Hematopoietic multipotent progenitor cell treated with erythropoietin and hydrocortisone succinate and interleukin-3 and kit ligand, for 6 days (in vitro differentiated cells): ENCODE data around the gene GAL3ST3.
"Not testable (repeated sequence)": the region's sequence is repeated elsewhere in the genome, so short reads cannot be mapped to it uniquely, and the experiment has no call there.

Experiments
- DNase-seq: peaks from one replicate; pipeline ENCODE4 v3.0.0-alpha.2; 2015

GAL3ST3 gene, protein sequence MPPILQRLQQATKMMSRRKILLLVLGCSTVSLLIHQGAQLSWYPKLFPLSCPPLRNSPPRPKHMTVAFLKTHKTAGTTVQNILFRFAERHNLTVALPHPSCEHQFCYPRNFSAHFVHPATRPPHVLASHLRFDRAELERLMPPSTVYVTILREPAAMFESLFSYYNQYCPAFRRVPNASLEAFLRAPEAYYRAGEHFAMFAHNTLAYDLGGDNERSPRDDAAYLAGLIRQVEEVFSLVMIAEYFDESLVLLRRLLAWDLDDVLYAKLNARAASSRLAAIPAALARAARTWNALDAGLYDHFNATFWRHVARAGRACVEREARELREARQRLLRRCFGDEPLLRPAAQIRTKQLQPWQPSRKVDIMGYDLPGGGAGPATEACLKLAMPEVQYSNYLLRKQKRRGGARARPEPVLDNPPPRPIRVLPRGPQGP

GRCh38 chr11:66048547-66049323, at the start of gene GAL3ST3:
TSS of gene GAL3ST3 (minus strand) at chr11:66049161. CDS start at chr11:66045415, 3,746 bp downstream.
- DNase-seq = no peak

DNA sequence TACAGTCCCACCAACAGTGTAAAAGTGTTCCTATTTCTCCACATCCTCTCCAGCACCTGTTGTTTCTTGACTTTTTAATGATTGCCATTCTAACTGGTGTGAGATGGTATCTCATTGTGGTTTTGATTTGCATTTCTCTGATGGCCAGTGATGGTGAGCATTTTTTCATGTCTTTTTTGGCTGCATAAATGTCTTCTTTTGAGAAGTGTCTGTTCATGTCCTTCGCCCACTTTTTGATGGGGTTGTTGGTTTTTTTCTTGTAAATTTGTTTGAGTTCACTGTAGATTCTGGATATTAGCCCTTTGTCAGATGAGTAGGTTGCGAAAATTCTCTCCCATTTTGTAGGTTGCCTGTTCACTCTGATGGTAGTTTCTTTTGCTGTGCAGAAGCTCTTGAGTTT, 43.2 kb upstream of the GAL3ST3 start:
- DNase-seq = not testable (repeated sequence)

- no peak for DNase-seq
These were observed 41.3 kb upstream of the GAL3ST3 start for GRCh38 chr11:66090288-66090687.

DNA sequence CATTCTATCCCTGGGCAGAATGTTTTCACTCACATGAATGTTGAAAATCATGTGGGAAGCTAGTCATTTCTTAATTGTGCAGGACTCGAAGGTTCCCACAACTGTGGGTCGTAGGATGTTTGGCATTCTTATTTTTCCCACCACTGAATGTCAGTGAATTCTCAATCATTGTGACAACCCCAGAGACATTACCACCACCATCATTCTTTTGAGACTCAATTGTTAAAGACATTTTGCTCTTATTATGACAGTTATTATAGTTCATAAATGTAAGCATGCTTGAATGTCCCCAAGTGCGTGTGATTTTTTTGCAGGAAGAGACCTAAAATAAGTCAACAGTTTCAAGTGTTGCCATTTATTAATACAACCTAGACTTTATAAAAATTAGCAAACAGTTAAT, 40.1 kb upstream of the GAL3ST3 start:
- no peak for DNase-seq

GRCh38 chr11:66087148-66087908, 38.4 kb upstream of the GAL3ST3 start:
- DNase-seq = no peak

DNA sequence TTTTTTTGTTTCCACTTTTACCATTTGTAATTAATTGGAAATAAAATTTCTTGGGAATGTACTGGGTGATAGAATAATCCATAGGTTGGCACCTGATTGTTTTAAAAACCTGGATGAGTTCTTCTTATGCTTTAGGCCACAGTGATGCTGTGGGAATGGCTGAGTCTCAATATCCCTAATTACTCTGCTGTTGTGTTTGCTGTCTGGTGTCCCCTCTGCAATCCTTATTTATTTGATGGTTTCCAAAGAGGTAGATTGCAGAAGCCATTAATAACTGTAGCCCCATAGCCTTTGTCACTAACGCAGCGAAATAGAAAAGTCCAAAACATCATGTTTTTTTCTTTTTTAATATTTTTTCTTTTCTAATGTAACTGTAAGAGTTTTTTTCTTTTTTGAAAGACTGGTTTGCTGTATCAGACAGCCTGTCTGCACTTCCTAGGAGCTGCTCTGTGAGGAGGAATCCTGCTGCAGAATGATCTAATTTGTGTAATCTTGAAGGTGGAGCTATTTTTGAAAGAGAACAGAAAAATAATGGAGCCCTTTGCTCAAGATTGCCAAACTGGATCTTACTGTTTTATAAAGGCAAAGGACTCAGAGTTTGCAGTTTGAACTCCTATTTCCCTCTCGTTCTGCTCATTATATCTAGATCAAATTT, 36.0 kb upstream of the GAL3ST3 start:
- DNase-seq = no peak

- DNase-seq = no peak
These were observed 34.8 kb upstream of the GAL3ST3 start for GRCh38 chr11:66083767-66084166.

DNA sequence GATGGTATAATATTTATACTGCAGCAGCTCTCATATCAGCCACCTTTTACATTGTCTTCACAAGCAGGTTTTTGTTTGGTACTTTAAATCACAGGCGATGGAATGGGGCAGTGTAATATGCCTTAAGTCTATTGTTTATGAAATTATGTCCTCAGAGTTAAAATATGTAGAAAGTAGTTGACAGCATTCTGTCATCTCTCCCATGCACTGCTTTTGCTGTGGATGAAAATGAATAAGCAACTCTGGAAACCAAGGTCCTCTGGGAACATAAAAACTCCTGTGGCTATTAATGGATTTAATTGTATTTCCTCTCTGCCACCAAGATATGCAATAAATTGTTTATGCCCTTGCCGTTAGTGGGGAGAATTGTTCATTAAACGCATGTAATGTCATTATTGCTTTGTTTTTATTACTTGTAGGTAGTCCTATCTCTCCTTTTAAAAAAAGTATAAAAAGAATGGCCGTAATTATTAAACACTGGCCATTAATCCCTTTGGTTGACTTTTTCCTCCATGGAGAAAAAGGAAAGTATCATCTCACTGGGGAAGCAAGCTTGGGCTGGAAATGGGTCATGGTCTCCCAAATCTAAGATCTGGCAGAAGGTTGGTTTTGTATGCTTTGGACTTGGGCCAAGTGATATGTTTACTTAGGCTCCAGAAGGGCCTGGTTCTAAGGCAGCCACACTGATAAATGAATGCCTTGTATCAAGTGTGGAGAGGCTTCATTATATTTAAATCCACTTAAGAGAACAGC, 34.2 kb upstream of the GAL3ST3 start:
- DNase-seq = peak; percentile 81

- DNase-seq = peak; percentile 86
These were observed 32.5 kb upstream of the GAL3ST3 start for GRCh38 chr11:66081505-66081904.

- DNase-seq = peak; percentile 91
These were observed 31.3 kb upstream of the GAL3ST3 start for GRCh38 chr11:66080055-66080817.

DNA sequence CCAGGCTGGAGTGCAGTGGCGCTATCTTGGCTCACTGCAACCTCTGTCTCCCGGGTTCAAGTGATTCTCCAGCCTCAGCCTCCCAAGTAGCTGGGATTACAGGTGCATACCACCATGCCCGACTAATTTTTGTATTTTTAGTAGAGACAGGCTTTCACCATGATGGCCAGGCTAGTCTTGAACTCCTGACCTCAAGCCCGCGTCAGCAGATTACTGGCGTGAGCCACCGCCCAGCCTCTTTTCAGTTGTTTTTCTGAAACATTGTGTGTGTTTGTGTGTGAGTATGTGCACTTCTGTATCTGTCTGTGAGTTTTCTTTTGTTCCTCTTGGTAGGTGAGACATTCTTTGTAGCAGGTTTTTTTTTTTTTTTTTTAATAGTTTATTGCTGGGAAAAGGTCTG, 30.0 kb upstream of the GAL3ST3 start:
- DNase-seq = not testable (repeated sequence)

DNA sequence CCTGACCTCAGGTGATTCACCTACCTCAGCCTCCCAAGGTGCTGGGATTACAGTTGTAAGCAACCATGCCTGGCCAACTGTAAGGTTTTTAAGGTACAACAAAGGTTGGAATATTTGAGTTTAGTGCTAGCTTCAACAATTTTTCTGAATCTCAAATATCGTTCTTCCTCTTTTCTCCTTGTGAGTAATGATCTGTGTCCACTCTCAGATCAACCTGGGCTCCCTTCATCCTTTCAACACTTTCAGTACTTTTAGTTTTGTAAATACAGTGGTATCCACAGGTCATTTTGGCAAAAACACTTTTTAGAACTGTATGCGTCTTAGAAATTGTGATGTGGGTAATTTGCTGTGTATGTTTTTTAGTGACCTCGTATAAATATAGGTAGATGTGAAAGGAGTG, 29.0 kb upstream of the GAL3ST3 start:
- no peak for DNase-seq

GRCh38 chr11:66076561-66076960, 27.6 kb upstream of the GAL3ST3 start:
- DNase-seq = no peak

- DNase-seq = no peak
These were observed 26.3 kb upstream of the GAL3ST3 start for GRCh38 chr11:66075273-66075672.

DNA sequence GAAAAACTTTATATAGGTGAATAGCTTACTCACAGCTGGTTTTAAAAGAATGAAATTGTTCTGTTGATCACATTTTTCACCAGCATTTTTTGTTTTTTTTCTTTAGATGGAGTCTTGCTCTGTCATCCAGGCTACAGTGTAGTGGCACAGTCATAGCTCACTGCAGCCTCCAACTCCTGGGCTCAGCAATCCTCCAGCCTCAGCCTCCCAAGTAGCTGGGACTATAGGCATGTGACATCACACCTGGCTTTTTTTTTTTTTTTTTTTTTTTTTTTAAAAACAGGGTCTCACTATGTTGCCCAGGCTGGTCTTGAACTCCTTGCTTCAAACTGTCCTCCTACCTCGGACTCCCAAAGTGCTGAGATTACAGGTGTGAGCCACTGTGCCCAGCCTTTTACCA, 24.7 kb upstream of the GAL3ST3 start:
- DNase-seq = no peak

DNA sequence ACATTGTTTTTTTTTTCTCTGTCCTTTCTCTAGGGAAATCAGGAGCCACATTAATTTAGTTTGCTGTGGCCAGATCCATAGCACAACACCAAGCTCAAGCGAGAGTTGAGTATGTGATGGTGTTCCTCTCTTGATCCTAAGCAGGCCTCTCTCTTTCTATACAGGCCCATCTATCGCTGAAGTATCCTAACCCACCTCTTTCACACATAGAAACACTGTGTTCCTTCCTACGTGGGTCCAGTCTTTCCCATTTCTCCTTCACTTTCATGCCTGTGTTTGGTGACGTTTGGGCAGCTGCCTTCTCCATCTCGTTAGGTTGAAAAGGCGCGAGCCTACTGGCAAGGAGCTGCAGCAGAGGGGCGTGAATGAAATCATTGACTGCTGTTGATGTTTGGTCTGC, 23.6 kb upstream of the GAL3ST3 start:
- DNase-seq = no peak

GRCh38 chr11:66072081-66072480, 23.1 kb upstream of the GAL3ST3 start:
- no peak for DNase-seq

DNA sequence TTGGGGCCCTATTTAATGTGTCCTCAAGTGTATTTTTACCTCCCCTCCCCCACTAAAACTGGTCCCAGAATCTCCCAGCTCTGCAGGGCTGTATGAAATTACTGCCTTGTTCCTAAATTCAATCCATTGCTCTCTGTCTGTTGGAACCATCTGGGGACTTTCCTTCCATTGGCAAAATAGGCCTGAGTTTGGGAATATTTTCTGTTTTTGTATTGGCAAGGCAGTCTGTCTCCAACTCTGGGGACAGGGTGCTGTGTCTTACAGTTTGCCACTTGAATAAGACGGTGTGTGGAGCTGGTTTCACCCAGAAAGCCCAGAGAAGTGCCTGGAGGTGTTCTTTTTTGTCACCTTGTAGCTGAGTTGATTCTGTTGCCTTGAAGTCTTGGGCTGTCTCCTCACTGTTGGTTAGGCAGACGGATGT, 22.4 kb upstream of the GAL3ST3 start:
- DNase-seq = peak; percentile 34

GRCh38 chr11:66070604-66071380, 21.8 kb upstream of the GAL3ST3 start:
- peak; percentile 60 for DNase-seq
